Hepatocyte (in vitro differentiated cells): ENCODE data around the gene C1QTNF9B. TPM values are rescaled to one million over a fixed set of nuclear protein-coding genes. Genes with fewer than 3 reads are reported as not detected.

Experiments used
- DNase-seq: peaks from one replicate; pipeline ENCODE4 v3.0.0-alpha.2; 2016; ENCODE audit warnings: low spot score
- H2AFZ ChIP-seq: fragments of 200-600 bp; sonication (generic); 2 replicates; pipeline ENCODE4 v1.6.0; 2016; ENCODE audit warnings: antibody characterized with exemption, mild to moderate bottlenecking
- H3K27ac ChIP-seq: fragments of 200-600 bp; sonication (generic); 2 replicates; pipeline ENCODE4 v1.5.1; 2016; ENCODE audit warnings: mild to moderate bottlenecking
- H3K27me3 ChIP-seq: fragments of 200-600 bp; sonication (generic); 2 replicates; pipeline ENCODE4 v1.6.1; 2016
- H3K36me3 ChIP-seq: fragments of 200-600 bp; sonication (generic); replicated peaks from 2 replicates; pipeline ENCODE4 v1.5.1; 2016; ENCODE audit warnings: low read depth; ENCODE audit not compliant: insufficient read depth
- H3K4me1 ChIP-seq: fragments of 200-600 bp; sonication (generic); 2 replicates; pipeline ENCODE4 v1.5.1; 2016; ENCODE audit warnings: mild to moderate bottlenecking, moderate library complexity; ENCODE audit not compliant: insufficient read depth
- H3K4me2 ChIP-seq: fragments of 200-600 bp; sonication (generic); 2 replicates; pipeline ENCODE4 v1.6.0; 2016
- H3K4me3 ChIP-seq: fragments of 200-600 bp; sonication (generic); 2 replicates; pipeline ENCODE4 v1.5.1; 2016; ENCODE audit warnings: mild to moderate bottlenecking
- H3K79me2 ChIP-seq: fragments of 200-600 bp; sonication (generic); 2 replicates; pipeline ENCODE4 v1.6.0; 2017; ENCODE audit warnings: mild to moderate bottlenecking
- H3K9me2 ChIP-seq: fragments of 200-600 bp; sonication (generic); replicated peaks from 2 replicates; pipeline ENCODE4 v1.6.0; 2017; ENCODE audit warnings: mild to moderate bottlenecking; ENCODE audit not compliant: insufficient read depth
- H3K9me3 ChIP-seq: fragments of 200-600 bp; sonication (generic); 2 replicates; pipeline ENCODE4 v1.5.1; 2016; ENCODE audit warnings: low read depth, mild to moderate bottlenecking
- H4K20me1 ChIP-seq: fragments of 200-600 bp; sonication (generic); 2 replicates; pipeline ENCODE4 v1.6.0; 2016; ENCODE audit warnings: mild to moderate bottlenecking; ENCODE audit not compliant: insufficient read depth, poor library complexity, severe bottlenecking
- CTCF ChIP-seq: fragments of 200-600 bp; sonication (generic); IDR thresholded peaks from 2 replicates; pipeline ENCODE4 v1.5.1; 2016; ENCODE audit warnings: antibody characterized with exemption, mild to moderate bottlenecking; ENCODE audit not compliant: poor library complexity
- EZH2 ChIP-seq: fragments of 200-600 bp; sonication (generic); IDR thresholded peaks from 2 replicates; pipeline ENCODE4 v1.6.1; 2016; ENCODE audit warnings: antibody characterized with exemption, mild to moderate bottlenecking, borderline replicate concordance
- EZH2phosphoT487 ChIP-seq: fragments of 200-600 bp; sonication (generic); IDR thresholded peaks from one replicate; pipeline ENCODE4 v1.6.1; 2018; ENCODE audit warnings: antibody characterized with exemption, mild to moderate bottlenecking, low read depth, moderate library complexity; ENCODE audit not compliant: unreplicated experiment, severe bottlenecking
- WGBS: methylation state at CpG from one replicate; pipeline ENCODE4 v1.1.6; 2016; ENCODE audit warnings: low lambda C conversion rate; ENCODE audit errors: missing lambda C conversion rate; 5-methylcytosine and 5-hydroxymethylcytosine counted together
- polyA plus RNA-seq: library from polyadenylated mRNA; unstranded; fragments of >200 nt; fragmentation: Nextera tagmentation; extraction: Ambion mirVana; gene quantifications from 2 replicates; pipeline ENCODE4 v1.2.1, GENCODE V29; 2016
- total RNA-seq: library from RNA; depleted of rRNA; stranded (reverse); fragments of >200 nt; gene quantifications from 2 replicates; pipeline ENCODE4 v1.2.3, GENCODE V29; 2014

C1QTNF9B gene
- total and polyA plus RNA-seq, 2 experiments from 2014 or later = 0.29 TPM; not detected in 1

- H3K9me3 ChIP-seq = no peaks in the 10 kb centered on the region
- H3K27me3 ChIP-seq = no peaks in the 10 kb centered on the region
- no peaks in the 10 kb centered on the region for H3K79me2 ChIP-seq
- no peak overlapping the region for H2AFZ ChIP-seq
- WGBS = 88% methylated on average over 1 of the region's 1 CpG
- no peak overlapping the region for H3K27ac ChIP-seq
- no peak overlapping the region for H3K4me3 ChIP-seq
- H4K20me1 ChIP-seq = no peaks in the 10 kb centered on the region
- no peak for DNase-seq
- TF ChIP-seq EZH2phosphoT487 = no peak
- no peak for TF ChIP-seq CTCF
- no peak for TF ChIP-seq EZH2
- H3K4me1 ChIP-seq = peaks cover 4% of the 10 kb centered on the region
- H3K36me3 ChIP-seq = no peaks in the 10 kb centered on the region
- H3K9me2 ChIP-seq = no peaks in the 10 kb centered on the region
- H3K4me2 ChIP-seq = no peak overlapping the region
Measured at GRCh38 chr13:23850134-23850533, 47.2 kb downstream of the C1QTNF9B start.

GRCh38 chr13:23849670-23850069 is 47.6 kb downstream of the C1QTNF9B start:
- Histone ChIP-seq H2AFZ (no peak overlapping the region), H3K9me3 (no peaks in the 10 kb centered on the region)

GRCh38 chr13:23848646-23849141 is 48.6 kb downstream of the C1QTNF9B start:
- no peaks in the 10 kb centered on the region for H3K9me2 ChIP-seq
- no peaks in the 10 kb centered on the region for H3K27me3 ChIP-seq
- H3K4me3 ChIP-seq = no peak overlapping the region
- no peaks in the 10 kb centered on the region for H3K9me3 ChIP-seq
- no peak for TF ChIP-seq EZH2
- no peak for TF ChIP-seq EZH2phosphoT487
- no peak for TF ChIP-seq CTCF
- no peaks in the 10 kb centered on the region for H4K20me1 ChIP-seq
- 87% methylated on average over 8 of the region's 8 CpGs for WGBS
- no peak overlapping the region for H2AFZ ChIP-seq
- H3K4me1 ChIP-seq = peaks cover 4% of the 10 kb centered on the region
- no peak overlapping the region for H3K27ac ChIP-seq
- no peak for DNase-seq
- no peak overlapping the region for H3K4me2 ChIP-seq
- no peaks in the 10 kb centered on the region for H3K36me3 ChIP-seq
- H3K79me2 ChIP-seq = no peaks in the 10 kb centered on the region

More at GRCh38 chr13:23849670-23850069, 47.6 kb downstream of the C1QTNF9B start:
- H3K4me2 ChIP-seq = no peak overlapping the region
- H4K20me1 ChIP-seq = no peaks in the 10 kb centered on the region
- WGBS = 98% methylated on average over 2 of the region's 2 CpGs
- H3K4me3 ChIP-seq = no peak overlapping the region
- no peaks in the 10 kb centered on the region for H3K9me2 ChIP-seq
- no peaks in the 10 kb centered on the region for H3K36me3 ChIP-seq
- no peak overlapping the region for H3K27ac ChIP-seq
- no peak for TF ChIP-seq EZH2phosphoT487
- peaks cover 4% of the 10 kb centered on the region for H3K4me1 ChIP-seq
- DNase-seq = no peak
- no peaks in the 10 kb centered on the region for H3K27me3 ChIP-seq
- H3K79me2 ChIP-seq = no peaks in the 10 kb centered on the region

- Histone ChIP-seq H3K9me3 (no peaks in the 10 kb centered on the region), H3K9me2 (no peaks in the 10 kb centered on the region), H4K20me1 (no peaks in the 10 kb centered on the region), H2AFZ (no peak overlapping the region), H3K36me3 (no peaks in the 10 kb centered on the region), H3K27me3 (no peaks in the 10 kb centered on the region), H3K79me2 (no peaks in the 10 kb centered on the region), H3K27ac (no peak overlapping the region), H3K4me2 (no peak overlapping the region), H3K4me3 (no peak overlapping the region), H3K4me1 (peaks cover 4% of the 10 kb centered on the region)
- DNase-seq = no peak
- TF ChIP-seq CTCF (no peak), EZH2phosphoT487 (no peak), EZH2 (no peak)
- 86% methylated on average over 2 of the region's 2 CpGs for WGBS
Measured at GRCh38 chr13:23848019-23848418, 49.3 kb downstream of the C1QTNF9B start.
